Measurements from ENCODE around the gene UXS1.

Gene UXS1

GRCh38 chr2:106076941-106077340 lies 117.2 kb downstream of the UXS1 start:
- no peak overlapping the region for H3K4me3 ChIP-seq (ENCODE audit: low read depth, low read length, poor library complexity, severe bottlenecking)
- no peak overlapping the region for H3K27ac ChIP-seq (ENCODE audit: low read depth, low read length, poor library complexity, severe bottlenecking)
- TF ChIP-seq, protein P1, sequence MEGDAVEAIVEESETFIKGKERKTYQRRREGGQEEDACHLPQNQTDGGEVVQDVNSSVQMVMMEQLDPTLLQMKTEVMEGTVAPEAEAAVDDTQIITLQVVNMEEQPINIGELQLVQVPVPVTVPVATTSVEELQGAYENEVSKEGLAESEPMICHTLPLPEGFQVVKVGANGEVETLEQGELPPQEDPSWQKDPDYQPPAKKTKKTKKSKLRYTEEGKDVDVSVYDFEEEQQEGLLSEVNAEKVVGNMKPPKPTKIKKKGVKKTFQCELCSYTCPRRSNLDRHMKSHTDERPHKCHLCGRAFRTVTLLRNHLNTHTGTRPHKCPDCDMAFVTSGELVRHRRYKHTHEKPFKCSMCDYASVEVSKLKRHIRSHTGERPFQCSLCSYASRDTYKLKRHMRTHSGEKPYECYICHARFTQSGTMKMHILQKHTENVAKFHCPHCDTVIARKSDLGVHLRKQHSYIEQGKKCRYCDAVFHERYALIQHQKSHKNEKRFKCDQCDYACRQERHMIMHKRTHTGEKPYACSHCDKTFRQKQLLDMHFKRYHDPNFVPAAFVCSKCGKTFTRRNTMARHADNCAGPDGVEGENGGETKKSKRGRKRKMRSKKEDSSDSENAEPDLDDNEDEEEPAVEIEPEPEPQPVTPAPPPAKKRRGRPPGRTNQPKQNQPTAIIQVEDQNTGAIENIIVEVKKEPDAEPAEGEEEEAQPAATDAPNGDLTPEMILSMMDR (IDR thresholded peaks at IDR 0.05; ENCODE audit: low read length) = no peak
- TF ChIP-seq EZH2 (IDR thresholded peaks at IDR 0.05; ENCODE audit: borderline replicate concordance, low read length) = no peak
- H3K4me2 ChIP-seq (ENCODE audit: low read length) = no peak overlapping the region
- no peak overlapping the region for H2AFZ ChIP-seq (ENCODE audit: low read length)
- H3K79me2 ChIP-seq (ENCODE audit: insufficient read depth, low read length) = no peaks in the 10 kb centered on the region
- H3K4me1 ChIP-seq (ENCODE audit: insufficient read depth, low read length, severe bottlenecking) = no peaks in the 10 kb centered on the region
- no peaks in the 10 kb centered on the region for H3K36me3 ChIP-seq (ENCODE audit: insufficient read depth, low read length)
- H4K20me1 ChIP-seq (ENCODE audit: insufficient read depth, low read length) = no peaks in the 10 kb centered on the region
- no peaks in the 10 kb centered on the region for H3K9me2 ChIP-seq (ENCODE audit: low read depth, low read length)
- no peaks in the 10 kb centered on the region for H3K27me3 ChIP-seq (ENCODE audit: insufficient read depth, low read length)
- no peak overlapping the region for H3K9ac ChIP-seq (ENCODE audit: low read length)
- no peaks in the 10 kb centered on the region for H3K9me3 ChIP-seq (ENCODE audit: low read length)
- no peaks in the 10 kb centered on the region for H3F3A ChIP-seq (ENCODE audit: insufficient read depth, low read length)

DNA sequence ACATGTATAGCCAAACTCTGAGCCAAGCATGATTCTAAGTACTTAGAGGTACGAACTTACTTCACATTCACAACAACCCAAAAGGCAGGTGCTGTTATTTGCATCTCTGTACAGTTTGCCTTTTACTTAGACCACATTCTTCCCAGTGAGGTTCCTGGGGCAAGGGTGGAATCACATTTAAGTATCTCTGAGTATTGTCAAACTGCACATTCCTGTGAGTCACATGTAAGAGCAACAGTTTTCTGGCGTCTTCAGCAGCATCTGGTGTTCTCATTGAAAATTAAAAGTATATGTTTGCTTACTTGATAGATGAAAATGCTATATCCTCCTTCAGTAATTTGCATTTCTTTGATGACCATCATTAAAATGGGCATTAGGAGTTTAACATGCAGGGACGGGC lies 119.1 kb downstream of the UXS1 start:
- Histone ChIP-seq H3K27me3 (ENCODE audit: insufficient read depth, low read length) (no peaks in the 10 kb centered on the region), H3K4me2 (ENCODE audit: low read length) (no peak overlapping the region), H3K27ac (ENCODE audit: low read depth, low read length, poor library complexity, severe bottlenecking) (no peak overlapping the region), H4K20me1 (ENCODE audit: insufficient read depth, low read length) (no peaks in the 10 kb centered on the region), H3K9ac (ENCODE audit: low read length) (no peak overlapping the region), H3K36me3 (ENCODE audit: insufficient read depth, low read length) (no peaks in the 10 kb centered on the region), H3K79me2 (ENCODE audit: insufficient read depth, low read length) (no peaks in the 10 kb centered on the region), H3K9me3 (ENCODE audit: low read length) (no peaks in the 10 kb centered on the region), H2AFZ (ENCODE audit: low read length) (no peak overlapping the region), H3K9me2 (ENCODE audit: low read depth, low read length) (no peaks in the 10 kb centered on the region), H3K4me3 (ENCODE audit: low read depth, low read length, poor library complexity, severe bottlenecking) (no peak overlapping the region), H3F3A (ENCODE audit: insufficient read depth, low read length) (no peaks in the 10 kb centered on the region), H3K4me1 (ENCODE audit: insufficient read depth, low read length, severe bottlenecking) (no peaks in the 10 kb centered on the region)
- TF ChIP-seq, protein P1 (IDR thresholded peaks at IDR 0.05; ENCODE audit: low read length) = no peak
- no peak for TF ChIP-seq EZH2 (IDR thresholded peaks at IDR 0.05; ENCODE audit: borderline replicate concordance, low read length)

GRCh38 chr2:106073678-106074406 lies 120.3 kb downstream of the UXS1 start:
- no peak overlapping the region for H3K4me3 ChIP-seq (ENCODE audit: low read depth, low read length, poor library complexity, severe bottlenecking)
- H3K9me3 ChIP-seq (ENCODE audit: low read length) = no peaks in the 10 kb centered on the region
- H3K79me2 ChIP-seq (ENCODE audit: insufficient read depth, low read length) = no peaks in the 10 kb centered on the region
- no peaks in the 10 kb centered on the region for H3F3A ChIP-seq (ENCODE audit: insufficient read depth, low read length)
- H4K20me1 ChIP-seq (ENCODE audit: insufficient read depth, low read length) = no peaks in the 10 kb centered on the region
- H3K4me1 ChIP-seq (ENCODE audit: insufficient read depth, low read length, severe bottlenecking) = no peaks in the 10 kb centered on the region
- no peaks in the 10 kb centered on the region for H3K36me3 ChIP-seq (ENCODE audit: insufficient read depth, low read length)
- no peaks in the 10 kb centered on the region for H3K27me3 ChIP-seq (ENCODE audit: insufficient read depth, low read length)
- no peaks in the 10 kb centered on the region for H3K9me2 ChIP-seq (ENCODE audit: low read depth, low read length)
- H3K4me2 ChIP-seq (ENCODE audit: low read length) = no peak overlapping the region
- no peak overlapping the region for H2AFZ ChIP-seq (ENCODE audit: low read length)
- no peak overlapping the region for H3K9ac ChIP-seq (ENCODE audit: low read length)
- no peak overlapping the region for H3K27ac ChIP-seq (ENCODE audit: low read depth, low read length, poor library complexity, severe bottlenecking)
- no peak for TF ChIP-seq EZH2 (IDR thresholded peaks at IDR 0.05; ENCODE audit: borderline replicate concordance, low read length)
- TF ChIP-seq, protein P1 (IDR thresholded peaks at IDR 0.05; ENCODE audit: low read length) = no peak

Measured in OCI-LY1 (cell line).